NB4 (cell line): ENCODE data around the gene OTOS.

Experiments
- POLR2A ChIP-seq: IDR thresholded peaks from 2 replicates; pipeline ENCODE4 v1.6.1; 2011; ENCODE audit warnings: mild to moderate bottlenecking; ENCODE audit not compliant: insufficient read length; ENCODE audit errors: extremely low read depth
- TF ChIP-seq, protein P1 (sequence below): IDR thresholded peaks from one replicate; pipeline ENCODE4 v1.5.1; 2012; ENCODE audit warnings: low read depth, low read length
- TF ChIP-seq, protein P2 (sequence below): IDR thresholded peaks from 2 replicates; pipeline ENCODE4 v1.6.1; 2011; ENCODE audit warnings: low read depth, low read length

DNA sequence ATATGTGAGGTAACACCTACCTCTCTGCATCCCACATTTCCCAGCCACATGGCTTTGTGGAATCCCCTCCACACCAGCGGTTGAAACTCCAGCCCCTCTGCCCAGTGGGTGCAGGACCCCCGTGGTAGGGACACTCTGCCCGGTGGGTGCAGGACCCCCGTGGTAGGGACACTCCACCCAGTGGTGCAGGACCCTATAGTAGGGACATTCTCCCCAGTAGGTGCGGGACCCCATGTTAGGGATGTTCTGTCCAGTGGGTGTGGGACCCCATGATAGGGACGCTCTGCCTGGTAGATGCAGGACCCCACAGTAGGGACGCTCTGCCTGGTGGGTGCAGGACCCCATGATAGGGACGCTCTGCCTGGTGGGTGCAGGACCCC is 15.8 kb downstream of the OTOS start:
- TF ChIP-seq, protein P1, sequence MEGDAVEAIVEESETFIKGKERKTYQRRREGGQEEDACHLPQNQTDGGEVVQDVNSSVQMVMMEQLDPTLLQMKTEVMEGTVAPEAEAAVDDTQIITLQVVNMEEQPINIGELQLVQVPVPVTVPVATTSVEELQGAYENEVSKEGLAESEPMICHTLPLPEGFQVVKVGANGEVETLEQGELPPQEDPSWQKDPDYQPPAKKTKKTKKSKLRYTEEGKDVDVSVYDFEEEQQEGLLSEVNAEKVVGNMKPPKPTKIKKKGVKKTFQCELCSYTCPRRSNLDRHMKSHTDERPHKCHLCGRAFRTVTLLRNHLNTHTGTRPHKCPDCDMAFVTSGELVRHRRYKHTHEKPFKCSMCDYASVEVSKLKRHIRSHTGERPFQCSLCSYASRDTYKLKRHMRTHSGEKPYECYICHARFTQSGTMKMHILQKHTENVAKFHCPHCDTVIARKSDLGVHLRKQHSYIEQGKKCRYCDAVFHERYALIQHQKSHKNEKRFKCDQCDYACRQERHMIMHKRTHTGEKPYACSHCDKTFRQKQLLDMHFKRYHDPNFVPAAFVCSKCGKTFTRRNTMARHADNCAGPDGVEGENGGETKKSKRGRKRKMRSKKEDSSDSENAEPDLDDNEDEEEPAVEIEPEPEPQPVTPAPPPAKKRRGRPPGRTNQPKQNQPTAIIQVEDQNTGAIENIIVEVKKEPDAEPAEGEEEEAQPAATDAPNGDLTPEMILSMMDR, result no peak
- TF ChIP-seq, protein P2, sequence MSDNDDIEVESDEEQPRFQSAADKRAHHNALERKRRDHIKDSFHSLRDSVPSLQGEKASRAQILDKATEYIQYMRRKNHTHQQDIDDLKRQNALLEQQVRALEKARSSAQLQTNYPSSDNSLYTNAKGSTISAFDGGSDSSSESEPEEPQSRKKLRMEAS, result no peak
- no peak for TF ChIP-seq POLR2A
